Transverse colon (tissue), 4 donors: Measurements from ENCODE around the gene DLEU7. TPM values are rescaled to one million over a fixed set of nuclear protein-coding genes. Genes with fewer than 3 reads are reported as not detected.

Experiments used
- DNase-seq: peaks from one replicate; pipeline ENCODE4 v3.0.0-alpha.2; 2019
- H3K27ac ChIP-seq, 4 donors: fragments of 200-600 bp; sonication (generic); 2 replicates each; pipeline ENCODE4 v1.5.1; 2016 to 2018; ENCODE audit warnings: inconsistent platforms in 4 of 4
- H3K27me3 ChIP-seq: fragments of 200-600 bp; sonication (generic); 2 replicates; pipeline ENCODE4 v1.5.1; 2017; ENCODE audit warnings: inconsistent platforms
- H3K36me3 ChIP-seq, 4 donors: fragments of 200-600 bp; sonication (generic); 2 replicates each; pipeline ENCODE4 v1.5.1; 2017 to 2019; ENCODE audit warnings: inconsistent platforms in 4 of 4
- H3K4me1 ChIP-seq, 4 donors: fragments of 200-600 bp; sonication (generic); 2 replicates each; pipeline ENCODE4 v1.5.1; 2017 to 2020; ENCODE audit warnings: inconsistent platforms in 4 of 4
- H3K4me3 ChIP-seq, 4 donors: fragments of 200-600 bp; sonication (generic); 1 replicate in 1 of 4; 2 replicates in 3 of 4; pipeline versions ENCODE4 v1.5.1 to v1.6.1; 2017 to 2019; ENCODE audit warnings: inconsistent platforms in 4 of 4
- H3K9me3 ChIP-seq, 2 donors: fragments of 200-600 bp; sonication (generic); 2 replicates each; pipeline ENCODE4 v1.5.1; 2017 to 2019; ENCODE audit warnings: inconsistent platforms in 2 of 2
- EP300 ChIP-seq: sonication (generic); formaldehyde crosslinking; IDR thresholded peaks from one replicate; pipeline ENCODE4 v1.6.1; 2017; ENCODE audit warnings: antibody characterized with exemption, low read depth
- POLR2A ChIP-seq: fragments of 450-650 bp; IDR thresholded peaks from one replicate; pipeline ENCODE4 v1.6.1; 2016; ENCODE audit warnings: antibody characterized with exemption, mild to moderate bottlenecking, moderate library complexity
- POLR2AphosphoS5 ChIP-seq, 3 donors: sonication (generic); formaldehyde crosslinking; IDR thresholded peaks; one replicate each; pipeline ENCODE4 v1.6.1; 2016; ENCODE audit warnings: antibody characterized with exemption in 3 of 3
- WGBS, 2 donors: methylation state at CpG; one replicate each; pipeline ENCODE4 v1.1.5; 2018; ENCODE audit warnings: low coverage in 1 of 2; 5-methylcytosine and 5-hydroxymethylcytosine counted together
- in situ Hi-C, 4 donors: fragments of 200-750 bp; cut with MboI; loops; one replicate each; pipeline versions ENCODE4 v1.15.0 to v1.15.1; 2017; ENCODE audit warnings: low sequenced_read_pairs in 3 of 4, low pct_ligation_motif_present in 1 of 4, low pct_unique_long_range_greater_than_20kb in 1 of 4
- intact Hi-C: fragments of 100-400 bp; cut with DNase I; formaldehyde crosslinking; loops from one replicate; pipeline ENCODE4 v1.15.1; 2023; ENCODE audit warnings: low total_unique reads
- total RNA-seq, 4 donors: library from RNA; depleted of rRNA; stranded (reverse); fragments of >200 nt; gene quantifications; one replicate each; pipeline ENCODE4 v1.1.0, GENCODE V29; 2016
- TF ChIP-seq, protein P1 (sequence below), 5 experiments: fragments of 200-600 bp in 3 of 5; fragments of 450-650 bp in 2 of 5; sonication (generic) in 3 of 5; IDR thresholded peaks; 1 replicate in 2 of 5; 2 replicates in 3 of 5; pipeline ENCODE4 v1.5.1; 2016 to 2017; ENCODE audit warnings: antibody characterized with exemption in 5 of 5, inconsistent platforms in 3 of 5, mild to moderate bottlenecking in 2 of 5, moderate library complexity in 1 of 5

Gene DLEU7
- total RNA-seq, 4 donors from 2014 or later, result 0.16 TPM; not detected in 3

DNA sequence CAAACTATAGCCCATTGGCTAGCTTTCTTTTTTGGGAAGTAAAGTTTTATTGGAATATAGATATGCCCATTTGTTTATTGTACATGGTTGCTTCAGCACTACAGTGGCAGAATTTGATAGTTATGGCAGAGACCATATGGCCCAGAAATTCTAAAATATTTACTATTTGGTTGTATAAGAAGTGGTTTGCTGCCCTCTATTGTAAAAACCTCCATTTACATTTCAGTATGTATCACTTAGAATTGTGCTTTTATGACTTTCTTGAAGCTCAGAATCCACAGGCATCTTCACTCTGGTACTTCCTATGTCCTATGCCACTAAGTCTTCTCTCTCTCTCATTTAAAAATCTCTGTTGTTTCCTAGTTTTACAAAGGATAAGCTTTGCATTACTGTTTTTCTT, 37.7 kb downstream of the DLEU7 start:
- H3K9me3 ChIP-seq, result peaks cover 0 to 8% of the 10 kb centered on the region in 2 donors
- intact Hi-C loops, result no loop called here
- no peak for DNase-seq
- H3K4me3 ChIP-seq, result no peak overlapping the region
- TF ChIP-seq, protein P1, sequence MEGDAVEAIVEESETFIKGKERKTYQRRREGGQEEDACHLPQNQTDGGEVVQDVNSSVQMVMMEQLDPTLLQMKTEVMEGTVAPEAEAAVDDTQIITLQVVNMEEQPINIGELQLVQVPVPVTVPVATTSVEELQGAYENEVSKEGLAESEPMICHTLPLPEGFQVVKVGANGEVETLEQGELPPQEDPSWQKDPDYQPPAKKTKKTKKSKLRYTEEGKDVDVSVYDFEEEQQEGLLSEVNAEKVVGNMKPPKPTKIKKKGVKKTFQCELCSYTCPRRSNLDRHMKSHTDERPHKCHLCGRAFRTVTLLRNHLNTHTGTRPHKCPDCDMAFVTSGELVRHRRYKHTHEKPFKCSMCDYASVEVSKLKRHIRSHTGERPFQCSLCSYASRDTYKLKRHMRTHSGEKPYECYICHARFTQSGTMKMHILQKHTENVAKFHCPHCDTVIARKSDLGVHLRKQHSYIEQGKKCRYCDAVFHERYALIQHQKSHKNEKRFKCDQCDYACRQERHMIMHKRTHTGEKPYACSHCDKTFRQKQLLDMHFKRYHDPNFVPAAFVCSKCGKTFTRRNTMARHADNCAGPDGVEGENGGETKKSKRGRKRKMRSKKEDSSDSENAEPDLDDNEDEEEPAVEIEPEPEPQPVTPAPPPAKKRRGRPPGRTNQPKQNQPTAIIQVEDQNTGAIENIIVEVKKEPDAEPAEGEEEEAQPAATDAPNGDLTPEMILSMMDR (IDR thresholded peaks at IDR 0.05), result no peak
- TF ChIP-seq EP300 (no peak), POLR2AphosphoS5 (IDR thresholded peaks at IDR 0.05) (no peak), POLR2A (no peak)
- H3K36me3 ChIP-seq, result no peaks in the 10 kb centered on the region
- no peaks in the 10 kb centered on the region for H3K27me3 ChIP-seq
- in situ Hi-C loops, result loop anchor here in 2 of 4 donors (10.0 to 25.0 kb wide), 2 partner anchors 109 to 844 kb away; no protein-coding TSS in a partner anchor
- H3K4me1 ChIP-seq, result peaks cover 0 to 12% (median 1%) of the 10 kb centered on the region in 4 donors
- H3K27ac ChIP-seq, result no peak overlapping the region

DNA sequence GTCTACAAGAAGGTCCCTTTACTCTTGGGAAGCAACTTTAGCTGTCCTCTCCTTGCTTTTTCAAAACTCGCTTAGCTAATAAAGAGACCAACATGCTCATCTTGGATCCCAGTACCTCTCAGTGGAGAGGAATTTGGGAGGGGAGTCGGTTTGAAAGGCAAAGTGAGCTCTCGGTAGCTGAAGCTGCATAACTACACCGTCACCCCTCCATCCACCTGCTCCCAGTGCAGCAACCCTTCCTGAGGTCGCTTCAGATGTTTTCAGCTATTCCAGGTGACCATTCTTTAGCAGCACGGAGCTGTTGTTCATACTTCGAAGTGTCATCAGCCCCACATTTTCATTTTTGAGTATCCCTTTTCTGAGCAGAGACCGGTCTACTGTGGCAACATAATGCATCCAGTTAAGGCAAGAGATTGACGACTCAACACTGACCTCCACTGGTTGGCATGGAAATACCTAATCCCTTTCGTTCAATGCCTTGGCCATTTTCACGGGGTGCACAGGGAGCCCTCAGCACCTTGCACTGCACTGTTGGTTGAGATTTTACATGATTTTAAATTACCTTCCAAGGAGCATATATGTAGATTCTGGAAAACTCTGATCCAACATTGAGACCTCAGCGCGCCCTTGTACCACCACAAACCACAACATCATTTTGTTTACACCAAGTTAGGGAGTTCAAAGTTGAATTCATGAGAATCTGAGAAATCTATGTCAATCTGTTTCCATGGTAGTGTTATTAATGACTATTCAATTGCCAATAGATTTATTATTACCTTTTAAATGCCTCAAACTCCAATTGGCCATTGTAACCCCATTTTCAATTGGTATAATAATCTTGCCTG, 42.2 kb downstream of the DLEU7 start:
- in situ Hi-C loops, result loop anchor here in 2 of 4 donors (10.0 to 25.0 kb wide), 2 partner anchors 113 to 839 kb away; no protein-coding TSS in a partner anchor
- no peaks in the 10 kb centered on the region for H3K36me3 ChIP-seq
- DNase-seq, result peak; percentile 65

DNA sequence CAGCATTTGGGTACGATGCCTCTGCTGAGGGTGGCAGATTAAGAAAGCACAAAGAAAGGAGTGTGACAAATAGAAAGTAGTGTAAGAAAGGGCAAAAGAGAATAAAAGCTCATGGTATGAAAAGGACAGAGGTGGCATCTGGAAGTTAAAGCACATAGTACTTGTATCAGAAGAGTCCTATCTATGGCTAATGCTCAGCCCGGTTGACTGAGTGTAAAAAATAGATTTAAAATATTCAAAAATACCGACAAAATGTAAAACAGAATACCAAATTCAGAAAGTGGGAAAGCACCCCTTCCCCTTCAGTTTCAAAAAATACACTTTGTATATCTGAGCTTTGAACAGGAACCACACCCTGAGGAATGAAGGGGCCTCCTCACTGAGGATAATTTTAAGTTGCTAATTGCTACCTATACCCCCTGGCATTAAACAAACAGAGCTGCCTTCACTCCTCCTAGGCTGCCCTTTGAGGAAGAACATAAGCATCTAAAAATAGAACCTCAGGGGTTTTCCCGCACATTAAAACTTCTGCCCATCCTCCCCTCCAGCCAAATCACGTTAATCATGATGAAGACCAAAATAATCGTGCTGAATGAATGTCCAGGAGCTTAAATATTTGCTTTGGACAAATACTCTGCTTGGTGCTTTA, 43.3 kb downstream of the DLEU7 start:
- no peak for TF ChIP-seq EP300
- TF ChIP-seq POLR2A, result no peak
- TF ChIP-seq, protein P1 (IDR thresholded peaks at IDR 0.05), result no peak
- no peak for TF ChIP-seq POLR2AphosphoS5 (IDR thresholded peaks at IDR 0.05)
- WGBS, 2 donors, result 60 to 72% methylated on average over 4 to 6 of the region's 6 CpGs
- H3K4me1 ChIP-seq, result peaks cover 0 to 12% (median 1%) of the 10 kb centered on the region in 4 donors
- intact Hi-C loops, result no loop called here
- no peak for DNase-seq
- in situ Hi-C loops, result loop anchor here in 2 of 4 donors (10.0 to 25.0 kb wide), 2 partner anchors 115 to 838 kb away; no protein-coding TSS in a partner anchor
- H3K36me3 ChIP-seq, result no peaks in the 10 kb centered on the region
- H3K4me3 ChIP-seq, result no peak overlapping the region
- peaks cover 0 to 1% of the 10 kb centered on the region in 2 donors for H3K9me3 ChIP-seq
- H3K27me3 ChIP-seq, result no peaks in the 10 kb centered on the region
- peak overlapping the region in 1 of 4 donors; percentile 2 for H3K27ac ChIP-seq

More for the DNA sequence above, 42.2 kb downstream of the DLEU7 start:
- Histone ChIP-seq H3K27me3 (no peaks in the 10 kb centered on the region), H3K9me3 (peaks cover 0 to 8% of the 10 kb centered on the region in 2 donors), H3K4me1 (peaks cover 0 to 12% (median 1%) of the 10 kb centered on the region in 4 donors), H3K4me3 (no peak overlapping the region), H3K27ac (peak overlapping the region in 1 of 4 donors; percentile 2)
- intact Hi-C loops, result no loop called here
- WGBS, 2 donors, result 47 to 50% methylated on average over 11 to 13 of the region's 13 CpGs
- TF ChIP-seq, protein P1 (IDR thresholded peaks at IDR 0.05), result peak; percentile 61 to 68 (median 68)
- no peak for TF ChIP-seq POLR2A

DNA sequence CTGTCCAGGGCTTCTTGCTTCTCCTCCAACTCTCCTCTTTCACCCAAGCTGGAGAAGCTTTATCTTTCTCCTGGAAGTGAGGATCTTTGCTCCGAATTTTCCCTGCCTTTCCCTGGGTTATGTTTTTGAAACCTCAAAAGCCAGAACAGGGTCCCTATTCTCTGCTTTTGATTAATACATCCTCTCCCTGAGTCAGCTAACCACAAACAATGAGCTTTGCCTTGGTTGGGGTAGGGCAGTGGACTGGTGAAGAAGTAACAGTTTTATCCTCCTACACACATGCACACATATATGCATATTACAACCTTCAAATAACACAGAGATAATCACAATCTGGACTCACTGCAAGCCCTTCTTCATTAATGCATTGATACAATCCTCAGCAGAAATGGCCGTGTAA, 44.6 kb downstream of the DLEU7 start:
- intact Hi-C loops, result no loop called here
- H3K27ac ChIP-seq, result no peak overlapping the region
- in situ Hi-C loops, result loop anchor here in 2 of 4 donors (5.0 to 25.0 kb wide), 2 partner anchors 812 to 817 kb away; partner anchors contain the start of gene TRIM13 (in 1 of the 2)
- WGBS, 2 donors, result 85 to 91% methylated on average over 2 of the region's 2 CpGs
- H3K4me3 ChIP-seq, result no peak overlapping the region
- DNase-seq, result no peak
- no peaks in the 10 kb centered on the region for H3K36me3 ChIP-seq
- no peaks in the 10 kb centered on the region for H3K27me3 ChIP-seq
- TF ChIP-seq, protein P1 (IDR thresholded peaks at IDR 0.05), result no peak
- TF ChIP-seq POLR2A (no peak), POLR2AphosphoS5 (IDR thresholded peaks at IDR 0.05) (no peak), EP300 (no peak)
- H3K4me1 ChIP-seq, result peaks cover 0 to 12% (median 1%) of the 10 kb centered on the region in 4 donors
- no peaks in the 10 kb centered on the region for H3K9me3 ChIP-seq
